HG03066 (cell line): ENCODE data around the gene AQP2.

Experiments
- ATAC-seq: cut with Tn5 transposase; IDR thresholded peaks from one replicate; pipeline ENCODE4 v1.9.1; 2021; ENCODE audit warnings: low read depth; ENCODE audit not compliant: unreplicated experiment

Gene AQP2

GRCh38 chr12:49920241-49920914, 30.2 kb upstream of the AQP2 start:
- ATAC-seq: no peak

DNA sequence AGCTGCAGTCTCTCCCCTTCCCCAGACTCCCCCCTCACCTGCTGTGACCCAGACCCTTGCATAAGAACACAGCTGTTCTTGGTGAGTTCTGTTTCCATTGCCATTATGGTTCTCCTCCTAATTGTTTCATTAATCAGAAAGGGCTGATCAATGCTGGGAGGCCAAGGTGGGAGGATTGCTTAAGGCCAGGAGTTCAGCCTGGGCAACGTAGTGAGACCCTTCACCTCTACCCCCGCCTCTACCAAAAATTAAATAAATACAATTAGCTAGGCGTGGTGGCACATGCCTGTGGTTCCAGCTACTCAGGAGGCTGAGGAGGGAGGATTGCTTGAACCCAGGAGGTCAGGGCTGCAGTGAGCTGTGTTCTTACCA, 29.6 kb upstream of the AQP2 start:
- ATAC-seq: no peak

DNA sequence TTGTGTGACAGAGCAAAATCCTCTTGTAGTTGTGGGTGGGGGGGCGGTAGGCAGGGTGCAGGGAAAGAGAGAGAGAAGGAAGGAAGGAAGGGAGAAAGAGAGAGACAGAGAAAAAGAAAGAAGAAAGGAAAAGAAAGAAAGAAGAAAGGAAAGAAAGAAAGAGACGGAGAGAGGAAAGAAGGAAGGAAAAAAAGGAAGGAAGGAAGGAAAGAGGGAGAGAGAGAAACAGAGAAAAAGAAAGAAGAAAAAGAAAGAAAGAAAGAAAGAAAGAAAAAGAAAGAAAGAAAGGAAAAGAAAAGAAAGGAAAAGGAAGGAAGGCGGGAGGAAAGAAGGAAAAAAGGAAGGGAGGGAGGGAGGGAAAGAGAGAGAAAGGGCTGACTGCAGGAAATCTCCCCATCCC, 29.2 kb upstream of the AQP2 start:
- ATAC-seq: no peak

DNA sequence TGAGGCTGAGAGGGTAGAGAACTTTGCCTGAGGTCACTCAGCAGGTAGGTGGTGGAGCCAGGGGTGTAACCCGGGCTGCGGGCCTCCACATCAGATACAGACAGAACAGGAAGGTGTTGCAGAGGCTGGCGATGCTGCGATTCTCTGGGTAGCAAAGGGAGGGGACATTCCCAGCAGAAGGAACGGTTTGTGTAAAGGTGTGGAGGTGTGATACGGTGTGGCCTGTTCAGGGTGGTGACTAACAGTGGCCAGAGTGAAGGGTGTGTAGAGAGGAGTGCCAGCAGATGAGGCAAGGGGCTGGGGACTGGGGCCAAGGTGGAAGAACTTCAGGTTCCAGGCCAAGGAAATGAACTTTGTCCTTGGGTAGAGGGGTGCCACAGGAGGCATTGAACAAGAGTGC, 28.6 kb upstream of the AQP2 start:
- ATAC-seq: no peak

DNA sequence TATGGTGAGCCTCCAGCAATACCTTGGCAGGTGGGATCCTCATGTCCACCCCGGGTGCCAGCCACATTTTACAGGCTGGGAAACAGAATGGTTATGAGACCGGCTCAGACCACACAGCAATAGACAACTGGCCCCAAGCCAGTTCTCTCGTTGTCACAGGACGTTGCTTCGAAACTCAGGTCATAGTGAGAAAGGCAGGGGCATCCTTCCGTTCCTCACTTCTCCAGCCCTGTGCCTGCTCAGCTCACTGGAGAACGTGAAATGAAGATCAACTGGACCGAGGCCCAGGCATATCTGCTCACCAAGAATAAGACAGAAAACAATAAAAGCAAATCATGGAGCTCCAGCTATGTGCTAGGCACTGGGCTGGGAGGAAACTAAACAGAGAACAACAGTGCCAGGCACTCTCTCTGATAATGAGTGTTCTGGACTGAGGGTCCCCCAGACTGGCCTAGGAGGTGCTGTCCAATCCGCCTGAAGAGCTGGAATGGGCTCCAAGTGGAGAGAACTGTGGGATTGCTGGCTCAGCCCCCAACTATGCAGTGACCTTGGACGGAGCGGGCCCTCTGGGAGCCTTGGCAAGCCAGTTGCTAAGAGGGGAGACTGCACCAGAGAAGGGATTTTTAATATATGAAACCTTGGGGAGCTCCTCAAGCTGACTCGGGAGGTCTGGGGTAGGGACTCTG, 28.0 kb upstream of the AQP2 start:
- ATAC-seq: no peak

DNA sequence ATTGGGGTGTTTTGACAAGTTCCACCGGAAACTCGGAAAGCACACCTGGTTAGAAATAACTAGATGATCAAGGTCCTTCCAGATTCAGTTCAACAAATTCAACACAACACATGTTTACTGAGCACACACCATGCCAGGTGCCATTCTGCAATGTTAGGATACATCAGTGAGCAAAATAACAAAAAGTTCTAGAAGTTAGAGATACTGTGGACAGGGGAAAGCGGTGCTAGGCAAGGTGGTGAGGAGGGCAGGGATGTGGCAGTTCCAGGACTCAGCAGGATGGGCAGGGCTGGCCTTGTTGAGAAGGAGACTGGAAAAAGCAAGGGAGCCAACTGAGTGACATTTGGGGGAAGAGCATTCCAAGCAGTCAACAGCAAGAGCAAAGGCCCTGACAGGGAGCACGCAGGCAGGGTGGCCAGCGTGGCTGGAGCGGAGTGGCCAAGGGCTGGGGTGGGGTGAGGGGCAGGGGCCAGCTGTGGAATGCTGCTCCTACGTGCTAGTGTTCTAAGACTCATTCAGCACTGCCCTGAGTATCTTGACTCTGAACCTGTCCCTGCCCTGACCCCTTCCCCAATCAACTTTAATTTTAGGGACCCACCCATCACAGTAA, 27.4 kb upstream of the AQP2 start:
- ATAC-seq: no peak

GRCh38 chr12:49923880-49924556, 26.5 kb upstream of the AQP2 start:
- ATAC-seq: no peak

- ATAC-seq: no peak
Measured at GRCh38 chr12:49924628-49925246, 25.8 kb upstream of the AQP2 start.

- ATAC-seq: no peak
Measured at GRCh38 chr12:49925433-49926204, 24.9 kb upstream of the AQP2 start.

- ATAC-seq: no peak
Measured at GRCh38 chr12:49928471-49928870, 22.1 kb upstream of the AQP2 start.

DNA sequence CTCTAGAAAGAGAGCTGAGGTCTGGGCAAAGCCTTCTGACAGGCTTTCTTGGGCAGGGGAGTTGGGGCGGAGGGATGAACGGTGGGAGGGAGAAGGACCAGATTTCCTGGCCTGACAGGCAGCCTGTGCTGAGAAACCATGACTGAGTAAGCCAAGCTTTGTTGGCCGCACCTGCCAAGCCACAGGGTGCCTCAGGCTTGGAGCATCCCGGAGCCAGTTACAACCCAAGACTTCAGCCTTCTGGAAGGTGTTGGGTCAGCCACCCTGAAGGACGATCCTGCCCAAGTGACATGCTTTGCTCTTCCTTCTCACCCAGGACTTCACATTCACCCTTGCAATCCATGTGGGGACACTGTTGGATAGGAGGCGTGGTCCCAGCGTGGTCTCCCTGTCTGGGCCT, 21.0 kb upstream of the AQP2 start:
- no peak for ATAC-seq

- ATAC-seq: no peak
Measured at GRCh38 chr12:49930515-49931288, 19.8 kb upstream of the AQP2 start.

- ATAC-seq: no peak
Measured at GRCh38 chr12:49932023-49932422, 18.5 kb upstream of the AQP2 start.

DNA sequence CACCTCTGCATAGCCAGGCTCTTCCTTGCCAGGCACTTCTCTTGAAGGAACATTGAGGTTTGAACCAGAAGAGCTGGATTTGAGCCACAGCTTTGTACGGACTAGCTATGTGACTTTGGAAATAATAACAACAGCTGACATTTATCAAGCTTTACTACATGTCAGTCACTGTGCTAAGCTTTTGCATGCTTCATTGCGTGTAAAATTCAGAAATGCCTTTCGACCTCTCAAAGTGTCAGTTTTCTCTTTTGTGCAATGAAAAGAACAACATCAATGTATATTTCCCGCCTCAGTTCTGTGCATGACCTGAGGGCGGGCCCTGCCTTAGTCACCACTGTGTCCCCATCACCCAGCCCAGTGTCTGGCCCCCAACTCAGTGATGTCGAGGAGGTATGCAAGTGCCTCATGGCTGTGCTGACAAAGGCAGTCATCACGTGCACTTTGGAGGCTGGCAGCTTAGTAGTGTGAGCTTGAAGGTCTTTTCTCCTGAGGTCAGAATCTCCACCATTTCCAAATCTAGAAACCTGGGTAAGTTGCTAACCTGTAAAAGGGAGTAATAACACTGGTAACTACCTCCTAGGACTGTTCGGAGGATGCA, 17.9 kb upstream of the AQP2 start:
- no peak for ATAC-seq

DNA sequence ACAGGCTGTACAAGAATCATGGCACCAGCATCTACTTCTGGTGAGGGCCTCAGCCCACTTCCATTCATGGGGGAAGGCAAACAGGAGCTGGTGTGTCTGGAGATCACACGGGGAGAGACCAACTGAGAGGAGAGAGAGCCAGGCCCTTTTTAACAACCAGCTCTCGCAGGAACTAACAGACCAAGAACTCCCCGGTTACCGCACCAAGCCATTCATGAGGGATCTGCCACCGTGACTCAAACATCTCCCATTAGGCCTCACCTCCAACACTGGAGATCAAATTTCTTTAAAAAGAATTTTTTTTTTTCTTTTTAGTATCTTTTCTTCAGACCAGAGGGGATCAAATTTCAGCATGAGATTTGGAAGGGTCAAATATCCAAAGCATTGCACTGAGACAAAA, 16.7 kb upstream of the AQP2 start:
- no peak for ATAC-seq

- no peak for ATAC-seq
Measured at GRCh38 chr12:49934505-49934904, 16.0 kb upstream of the AQP2 start.

DNA sequence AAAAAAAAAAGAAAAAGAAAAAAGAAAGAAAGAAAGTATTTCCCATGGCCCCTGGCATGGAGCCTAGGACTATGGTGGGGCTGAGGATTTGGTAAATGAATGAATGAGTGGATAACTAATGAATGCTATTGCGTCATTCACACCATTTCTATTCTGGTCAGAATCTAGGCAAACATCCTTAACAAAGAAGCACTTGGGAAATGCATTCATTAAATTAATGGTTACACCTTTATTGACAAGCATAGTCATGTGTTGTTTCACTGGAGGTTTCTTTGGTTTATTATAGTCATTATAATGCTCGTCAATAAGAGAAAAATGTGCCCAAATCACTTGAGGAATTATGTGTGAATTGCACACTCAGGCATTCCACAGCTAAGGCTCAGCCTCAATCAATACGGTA, 13.6 kb upstream of the AQP2 start:
- ATAC-seq: no peak

- ATAC-seq: no peak
Measured at GRCh38 chr12:49937639-49938300, 12.8 kb upstream of the AQP2 start.

GRCh38 chr12:49939307-49939706, 11.2 kb upstream of the AQP2 start:
- ATAC-seq: no peak
